GM21515 (cell line): ENCODE measurements around the gene NT5C1A.

Experiments
- ATAC-seq: cut with Tn5 transposase; IDR thresholded peaks from one replicate; pipeline ENCODE4 v1.9.1; 2021; ENCODE audit not compliant: unreplicated experiment

Gene NT5C1A

GRCh38 chr1:39613250-39613649 lies 58.7 kb downstream of the NT5C1A start:
- no peak for ATAC-seq

DNA sequence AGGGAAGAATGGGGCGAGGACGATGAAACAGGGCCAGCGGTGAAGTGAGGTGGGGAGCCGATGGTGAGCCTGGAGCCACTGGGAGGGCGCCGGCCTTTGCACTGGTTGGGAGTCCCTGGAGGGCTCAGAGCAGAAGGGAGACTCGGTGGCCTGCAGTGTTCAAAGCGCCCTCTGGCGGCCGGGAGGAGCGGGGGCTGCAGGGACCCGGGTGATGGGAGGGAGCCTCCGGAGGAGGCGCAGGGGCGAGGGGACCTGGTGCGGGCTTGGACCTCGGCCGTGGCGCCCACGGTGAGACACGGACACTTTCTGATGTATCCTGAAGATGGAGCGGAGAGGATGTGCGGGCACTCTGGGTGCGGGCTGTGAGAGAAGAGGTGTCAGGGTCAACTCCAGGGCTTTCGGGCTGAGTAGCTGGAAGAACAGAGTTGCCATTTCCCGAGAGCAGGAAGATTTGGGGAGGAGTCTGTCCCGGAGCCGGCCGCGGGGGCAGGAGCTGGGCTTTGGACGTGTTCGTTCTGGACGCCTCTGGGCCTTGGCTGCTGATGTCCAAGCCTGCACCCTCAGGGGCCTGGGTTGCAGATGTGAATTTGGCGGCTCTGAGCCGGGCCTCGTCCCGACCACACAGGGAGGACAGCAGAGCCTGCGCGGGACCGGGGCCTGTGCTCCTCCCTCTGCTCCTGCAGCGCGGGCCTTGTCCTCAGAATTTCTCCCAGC lies 62.1 kb downstream of the NT5C1A start:
- no peak for ATAC-seq
